Measurements from ENCODE around the gene MAML1. TPM values are rescaled to one million over a fixed set of nuclear protein-coding genes. Genes with fewer than 3 reads are reported as not detected.

Gene MAML1
- total RNA-seq, 1 donor from 2014 or later: 11.8 TPM

DNA sequence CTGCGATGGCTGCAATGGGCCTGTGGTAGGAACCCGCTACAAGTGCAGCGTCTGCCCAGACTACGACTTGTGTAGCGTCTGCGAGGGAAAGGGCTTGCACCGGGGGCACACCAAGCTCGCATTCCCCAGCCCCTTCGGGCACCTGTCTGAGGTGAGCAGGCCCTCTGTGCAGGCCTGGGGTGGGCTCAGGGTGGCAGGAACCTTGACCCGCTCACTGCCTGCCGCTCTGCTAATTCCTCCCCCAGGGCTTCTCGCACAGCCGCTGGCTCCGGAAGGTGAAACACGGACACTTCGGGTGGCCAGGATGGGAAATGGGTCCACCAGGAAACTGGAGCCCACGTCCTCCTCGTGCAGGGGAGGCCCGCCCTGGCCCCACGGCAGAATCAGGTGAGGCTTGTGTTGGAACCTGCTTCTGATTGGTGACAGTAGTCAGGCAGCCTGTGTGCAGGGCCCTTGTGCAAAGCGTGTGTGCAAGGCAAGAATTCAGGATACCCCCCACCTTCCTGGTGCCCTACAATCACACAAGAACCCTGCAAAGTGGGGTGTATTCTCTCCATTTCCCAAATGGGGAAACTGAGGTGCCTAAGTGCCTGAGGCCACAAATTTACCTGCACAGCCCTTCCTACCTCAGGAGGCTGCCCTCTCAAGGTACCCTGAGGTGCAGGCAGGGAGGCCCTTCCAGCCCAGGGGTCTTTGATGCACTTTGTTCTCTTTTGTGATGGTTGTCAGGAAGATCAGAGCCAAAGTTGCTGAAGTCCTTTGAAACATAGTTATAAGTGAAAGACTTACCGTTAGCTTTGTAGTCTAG is 91.5 kb downstream of the MAML1 start:
- DNase-seq (ENCODE audit: low read depth): no peak
- TF ChIP-seq, protein P1, sequence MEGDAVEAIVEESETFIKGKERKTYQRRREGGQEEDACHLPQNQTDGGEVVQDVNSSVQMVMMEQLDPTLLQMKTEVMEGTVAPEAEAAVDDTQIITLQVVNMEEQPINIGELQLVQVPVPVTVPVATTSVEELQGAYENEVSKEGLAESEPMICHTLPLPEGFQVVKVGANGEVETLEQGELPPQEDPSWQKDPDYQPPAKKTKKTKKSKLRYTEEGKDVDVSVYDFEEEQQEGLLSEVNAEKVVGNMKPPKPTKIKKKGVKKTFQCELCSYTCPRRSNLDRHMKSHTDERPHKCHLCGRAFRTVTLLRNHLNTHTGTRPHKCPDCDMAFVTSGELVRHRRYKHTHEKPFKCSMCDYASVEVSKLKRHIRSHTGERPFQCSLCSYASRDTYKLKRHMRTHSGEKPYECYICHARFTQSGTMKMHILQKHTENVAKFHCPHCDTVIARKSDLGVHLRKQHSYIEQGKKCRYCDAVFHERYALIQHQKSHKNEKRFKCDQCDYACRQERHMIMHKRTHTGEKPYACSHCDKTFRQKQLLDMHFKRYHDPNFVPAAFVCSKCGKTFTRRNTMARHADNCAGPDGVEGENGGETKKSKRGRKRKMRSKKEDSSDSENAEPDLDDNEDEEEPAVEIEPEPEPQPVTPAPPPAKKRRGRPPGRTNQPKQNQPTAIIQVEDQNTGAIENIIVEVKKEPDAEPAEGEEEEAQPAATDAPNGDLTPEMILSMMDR (conservative IDR thresholded peaks at IDR 0.05; ENCODE audit: low read depth, low read length): no peak
- H3K4me3 ChIP-seq (ENCODE audit: low read depth, low read length): peak overlapping the region; percentile 84

- TF ChIP-seq, protein P1 (conservative IDR thresholded peaks at IDR 0.05; ENCODE audit: low read depth, low read length): no peak
- H3K4me3 ChIP-seq (ENCODE audit: low read depth, low read length): no peak overlapping the region
- no peak for DNase-seq (ENCODE audit: low read depth)
Observed at GRCh38 chr5:179824745-179825112, 92.1 kb downstream of the MAML1 start.

DNA sequence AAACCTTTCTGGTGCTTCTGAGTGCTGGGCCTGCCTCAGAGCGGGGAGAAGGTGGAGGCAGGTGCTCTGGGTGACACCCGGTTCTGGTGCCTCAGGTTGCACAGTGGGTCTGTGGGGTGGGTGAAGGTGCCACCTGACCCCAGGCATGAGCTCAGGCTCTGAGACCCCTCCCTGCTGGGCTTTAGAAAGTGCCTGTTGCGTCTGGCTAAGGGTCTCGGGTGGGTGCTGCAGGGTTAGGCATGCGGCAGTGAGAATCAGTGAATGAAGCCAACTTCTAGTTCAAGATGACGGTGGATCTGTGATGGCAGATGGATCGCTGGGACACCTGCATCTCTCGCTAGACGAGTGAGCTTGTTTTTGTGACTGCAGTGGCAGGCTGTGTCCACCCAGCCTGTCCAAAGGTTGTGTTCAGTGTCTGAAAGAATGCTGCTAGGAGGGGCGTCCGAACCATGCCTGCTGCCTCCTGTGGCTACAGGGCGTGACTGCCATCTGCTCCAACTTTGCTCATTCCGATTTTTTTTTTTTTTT is 93.1 kb downstream of the MAML1 start:
- H3K4me3 ChIP-seq (ENCODE audit: low read depth, low read length): no peak overlapping the region
- TF ChIP-seq, protein P1 (conservative IDR thresholded peaks at IDR 0.05; ENCODE audit: low read depth, low read length): no peak
- no peak for DNase-seq (ENCODE audit: low read depth)

Other genes starting within 250 kb of the MAML1 start
- gene RUFY1, start 182.3 kb upstream of the MAML1 start, total RNA-seq: 25.1 and 31.5 TPM in 2 replicates
- 405 and 511 TPM in 2 replicates for gene HNRNPH1, start 109.2 kb upstream of the MAML1 start, total RNA-seq
- gene CBY3, start 51.8 kb upstream of the MAML1 start, total RNA-seq: not detected in 2 replicates
- gene CANX, start 33.9 kb upstream of the MAML1 start, total RNA-seq: 390 and 467 TPM in 2 replicates
- gene LTC4S, start 61.2 kb downstream of the MAML1 start, total RNA-seq: 0.94 and 9.1 TPM in 2 replicates
- gene MGAT4B, start 74.0 kb downstream of the MAML1 start, total RNA-seq: 232 and 278 TPM in 2 replicates
- gene SQSTM1, start 88.1 kb downstream of the MAML1 start, total RNA-seq: 233 and 275 TPM in 2 replicates
- gene MRNIP, start 126.0 kb downstream of the MAML1 start, total RNA-seq: 8.9 and 22.1 TPM in 2 replicates
- 67.5 and 69.0 TPM in 2 replicates for gene TBC1D9B, start 175.1 kb downstream of the MAML1 start, total RNA-seq

Measured in epithelial cell of proximal tubule (primary cell).